Esophagus muscularis mucosa (tissue), 4 donors: ENCODE results near the gene ZDHHC12. TPM values are rescaled to one million over a fixed set of nuclear protein-coding genes. Genes with fewer than 3 reads are reported as not detected.

ENCODE experiments used
- DNase-seq: peaks from one replicate; pipeline ENCODE4 v3.0.0-alpha.2; 2017; ENCODE audit errors: extremely low spot score
- H3K27ac ChIP-seq, 4 donors: fragments of 200-600 bp; sonication (generic); replicated peaks in 1 of 4; 1 replicate in 3 of 4; 2 replicates in 1 of 4; pipeline ENCODE4 v1.5.1; 2016 to 2019; ENCODE audit warnings: mild to moderate bottlenecking in 1 of 4
- H3K27me3 ChIP-seq, 4 donors: fragments of 200-600 bp; sonication (generic); one replicate each; pipeline versions ENCODE4 v1.5.1 to v1.6.0; 2016 to 2019
- H3K36me3 ChIP-seq, 4 donors: fragments of 200-600 bp; sonication (generic); one replicate each; pipeline ENCODE4 v1.5.1; 2016 to 2019
- H3K4me1 ChIP-seq, 4 donors: fragments of 200-600 bp; sonication (generic); one replicate each; pipeline ENCODE4 v1.5.1; 2016 to 2019
- H3K4me3 ChIP-seq, 4 donors: fragments of 200-600 bp; sonication (generic); 1 replicate in 2 of 4; 2 replicates in 2 of 4; pipeline ENCODE4 v1.5.1; 2016 to 2019; ENCODE audit warnings: mild to moderate bottlenecking in 4 of 4, moderate library complexity in 1 of 4
- H3K9me3 ChIP-seq, 4 donors: fragments of 200-600 bp; sonication (generic); 1 replicate in 3 of 4; 2 replicates in 1 of 4; pipeline ENCODE4 v1.5.1; 2016 to 2019
- EP300 ChIP-seq: sonication (generic); formaldehyde crosslinking; IDR thresholded peaks from one replicate; pipeline ENCODE4 v1.6.1; 2017; ENCODE audit warnings: antibody characterized with exemption
- POLR2A ChIP-seq: fragments of 450-650 bp; IDR thresholded peaks from one replicate; pipeline ENCODE4 v1.6.1; 2017; ENCODE audit warnings: antibody characterized with exemption, moderate library complexity, mild to moderate bottlenecking, low read depth
- POLR2AphosphoS5 ChIP-seq, 2 donors: sonication (generic); formaldehyde crosslinking; IDR thresholded peaks; one replicate each; pipeline ENCODE4 v1.6.1; 2017; ENCODE audit warnings: antibody characterized with exemption in 2 of 2
- WGBS: methylation state at CpG from one replicate; pipeline ENCODE4 v1.1.5; 2018; 5-methylcytosine and 5-hydroxymethylcytosine counted together
- intact Hi-C: fragments of 100-400 bp; cut with DNase I; formaldehyde crosslinking; loops from one replicate; pipeline ENCODE4 v1.15.1; 2023
- total RNA-seq, 4 donors: library from RNA; depleted of rRNA; stranded (reverse); fragments of >200 nt; gene quantifications; one replicate each; pipeline versions ENCODE4 v1.1.0 to v1.2.1, GENCODE V29; 2016
- TF ChIP-seq, protein P1 (sequence below), 3 experiments: fragments of 200-600 bp in 2 of 3; fragments of 450-650 bp in 1 of 3; sonication (generic) in 2 of 3; IDR thresholded peaks; one replicate each; pipeline ENCODE4 v1.5.1; 2017 to 2019; ENCODE audit warnings: antibody characterized with exemption in 3 of 3, mild to moderate bottlenecking in 2 of 3, moderate library complexity in 1 of 3

ZDHHC12 gene
- total RNA-seq, 4 donors from 2014 or later = 23.3 to 35.7 (median 29.8) TPM

DNA sequence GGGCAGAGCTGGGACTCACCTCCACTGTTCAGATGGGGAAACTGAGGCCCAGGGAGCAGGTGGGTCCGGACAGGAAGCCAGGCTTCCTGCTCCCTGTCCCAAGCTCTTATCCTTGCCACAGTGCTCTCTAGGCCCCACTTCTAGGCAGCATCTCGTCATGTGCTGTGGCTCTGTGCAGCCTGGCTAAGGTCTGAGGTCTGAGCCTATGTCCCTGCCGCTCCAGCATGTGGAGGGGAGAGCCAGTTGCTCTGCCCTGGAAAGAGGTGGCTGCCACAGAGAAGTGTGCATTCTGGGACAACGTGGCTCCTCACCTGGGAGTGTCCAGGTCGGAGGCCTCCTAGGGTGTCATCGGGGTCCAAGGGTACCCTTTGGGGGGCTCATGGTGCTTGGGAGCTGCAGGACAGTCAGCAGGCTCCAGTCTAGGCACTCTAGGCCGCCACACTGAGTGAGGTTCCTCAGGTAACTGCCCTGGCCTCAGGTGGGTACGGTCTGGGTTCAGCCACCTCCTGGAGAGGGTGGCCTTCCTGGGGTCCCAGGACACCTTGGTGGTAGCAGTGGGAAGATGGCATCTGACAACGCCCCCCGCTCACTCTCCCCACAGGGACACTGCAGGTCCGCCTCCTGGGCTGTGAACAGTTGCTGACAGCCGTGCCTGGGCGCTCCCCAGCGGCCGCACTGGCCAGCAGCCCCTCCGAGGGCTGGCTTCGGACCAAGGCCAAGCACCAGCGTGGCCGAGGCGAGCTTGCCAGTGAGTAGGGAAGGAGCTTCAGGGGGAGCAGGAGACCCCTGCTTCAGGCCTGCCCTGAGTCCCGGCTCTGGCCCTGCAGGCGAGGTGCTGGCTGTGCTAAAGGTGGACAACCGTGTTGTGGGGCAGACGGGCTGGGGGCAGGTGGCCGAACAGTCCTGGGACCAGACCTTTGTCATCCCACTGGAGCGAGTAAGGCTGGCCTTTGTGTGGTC lies 11.2 kb downstream of the ZDHHC12 start:
- intact Hi-C loops = no loop called here
- H3K27me3 ChIP-seq = no peaks in the 10 kb centered on the region
- H3K27ac ChIP-seq = no peak overlapping the region
- H3K9me3 ChIP-seq = no peaks in the 10 kb centered on the region
- H3K4me3 ChIP-seq = no peak overlapping the region
- TF ChIP-seq, protein P1, sequence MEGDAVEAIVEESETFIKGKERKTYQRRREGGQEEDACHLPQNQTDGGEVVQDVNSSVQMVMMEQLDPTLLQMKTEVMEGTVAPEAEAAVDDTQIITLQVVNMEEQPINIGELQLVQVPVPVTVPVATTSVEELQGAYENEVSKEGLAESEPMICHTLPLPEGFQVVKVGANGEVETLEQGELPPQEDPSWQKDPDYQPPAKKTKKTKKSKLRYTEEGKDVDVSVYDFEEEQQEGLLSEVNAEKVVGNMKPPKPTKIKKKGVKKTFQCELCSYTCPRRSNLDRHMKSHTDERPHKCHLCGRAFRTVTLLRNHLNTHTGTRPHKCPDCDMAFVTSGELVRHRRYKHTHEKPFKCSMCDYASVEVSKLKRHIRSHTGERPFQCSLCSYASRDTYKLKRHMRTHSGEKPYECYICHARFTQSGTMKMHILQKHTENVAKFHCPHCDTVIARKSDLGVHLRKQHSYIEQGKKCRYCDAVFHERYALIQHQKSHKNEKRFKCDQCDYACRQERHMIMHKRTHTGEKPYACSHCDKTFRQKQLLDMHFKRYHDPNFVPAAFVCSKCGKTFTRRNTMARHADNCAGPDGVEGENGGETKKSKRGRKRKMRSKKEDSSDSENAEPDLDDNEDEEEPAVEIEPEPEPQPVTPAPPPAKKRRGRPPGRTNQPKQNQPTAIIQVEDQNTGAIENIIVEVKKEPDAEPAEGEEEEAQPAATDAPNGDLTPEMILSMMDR (IDR thresholded peaks at IDR 0.05) = no peak
- no peak for TF ChIP-seq EP300
- TF ChIP-seq POLR2A = no peak
- TF ChIP-seq POLR2AphosphoS5 (IDR thresholded peaks at IDR 0.05) = no peak
- 97% methylated on average over 13 of the region's 26 CpGs for WGBS
- DNase-seq = no peak
- no peaks in the 10 kb centered on the region for H3K4me1 ChIP-seq
- H3K36me3 ChIP-seq = peaks cover 0 to 47% (median 17%) of the 10 kb centered on the region in 4 donors

DNA sequence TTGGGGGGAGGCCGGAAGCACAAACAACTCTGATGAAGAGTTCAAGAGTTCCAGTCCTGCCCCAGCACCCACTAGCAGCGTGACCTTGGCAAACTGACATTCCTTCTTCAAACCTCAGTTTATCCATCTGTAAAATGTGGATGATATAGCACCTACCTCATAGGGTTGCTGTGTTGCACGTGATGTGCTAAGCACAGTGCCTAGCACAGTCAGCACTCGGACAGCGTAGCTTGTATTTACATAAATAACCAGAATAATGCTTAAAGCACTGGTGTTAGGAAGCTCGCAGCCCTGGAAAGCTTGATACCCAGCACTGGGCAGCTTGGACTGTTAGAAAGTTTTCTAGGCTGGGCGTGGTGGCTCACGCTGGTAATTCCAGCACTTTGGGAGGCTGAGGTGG lies 16.5 kb downstream of the ZDHHC12 start:
- WGBS = 98% methylated on average over 8 of the region's 8 CpGs
- Histone ChIP-seq H3K4me3 (no peak overlapping the region), H3K4me1 (peaks cover 0 to 16% (median 10%) of the 10 kb centered on the region in 4 donors), H3K27ac (no peak overlapping the region), H3K36me3 (peaks cover 0 to 29% (median 0%) of the 10 kb centered on the region in 4 donors), H3K9me3 (no peaks in the 10 kb centered on the region), H3K27me3 (no peaks in the 10 kb centered on the region)
- intact Hi-C loops = no loop called here
- no peak for TF ChIP-seq EP300
- TF ChIP-seq, protein P1 (IDR thresholded peaks at IDR 0.05) = no peak
- no peak for TF ChIP-seq POLR2AphosphoS5 (IDR thresholded peaks at IDR 0.05)
- no peak for TF ChIP-seq POLR2A
- DNase-seq = no peak

- Histone ChIP-seq H3K9me3 (no peaks in the 10 kb centered on the region), H3K27me3 (no peaks in the 10 kb centered on the region), H3K27ac (no peak overlapping the region), H3K4me1 (peaks cover 0 to 22% (median 15%) of the 10 kb centered on the region in 4 donors), H3K4me3 (no peak overlapping the region), H3K36me3 (peaks cover 0 to 23% (median 0%) of the 10 kb centered on the region in 4 donors)
- TF ChIP-seq POLR2AphosphoS5 (IDR thresholded peaks at IDR 0.05) = no peak
- TF ChIP-seq POLR2A = no peak
- TF ChIP-seq, protein P1 (IDR thresholded peaks at IDR 0.05) = no peak
- TF ChIP-seq EP300 = no peak
- 78% methylated on average over 16 of the region's 23 CpGs for WGBS
- no peak for DNase-seq
- intact Hi-C loops = no loop called here
Measured at GRCh38 chr9:128706671-128707381, 17.1 kb downstream of the ZDHHC12 start.

DNA sequence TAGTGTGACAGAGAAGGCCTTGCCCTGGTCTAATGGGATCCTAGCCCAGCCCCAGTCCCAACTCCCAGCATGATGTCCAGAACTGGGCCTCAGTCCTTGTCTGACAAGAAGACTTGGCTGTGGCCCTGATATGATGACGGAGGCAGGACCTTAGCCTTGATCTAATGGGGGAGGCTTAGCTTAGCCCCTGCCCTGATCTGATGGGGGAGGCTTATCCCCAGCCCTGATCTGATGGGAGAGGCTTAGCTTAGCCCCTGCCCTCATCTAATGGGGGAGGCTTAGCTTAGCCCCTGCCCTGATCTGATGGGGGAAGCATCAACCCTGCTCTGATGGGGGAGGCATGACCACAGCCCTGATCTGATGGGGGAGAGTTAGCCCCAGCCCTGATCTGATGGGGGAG lies 17.9 kb downstream of the ZDHHC12 start:
- 100% methylated on average over 1 of the region's 1 CpG for WGBS
- H3K9me3 ChIP-seq = no peaks in the 10 kb centered on the region
- no peaks in the 10 kb centered on the region for H3K27me3 ChIP-seq
- no peak for TF ChIP-seq EP300
- TF ChIP-seq, protein P1 (IDR thresholded peaks at IDR 0.05) = no peak
- TF ChIP-seq POLR2AphosphoS5 (IDR thresholded peaks at IDR 0.05) = no peak
- no peak for TF ChIP-seq POLR2A
- H3K36me3 ChIP-seq = peaks cover 0 to 23% (median 0%) of the 10 kb centered on the region in 4 donors
- H3K27ac ChIP-seq = no peak overlapping the region
- H3K4me3 ChIP-seq = no peak overlapping the region
- H3K4me1 ChIP-seq = peaks cover 6 to 27% (median 21%) of the 10 kb centered on the region in 4 donors
- no peak for DNase-seq
- intact Hi-C loops = no loop called here
